ENCODE results near the gene OR2G3.

GRCh38 chr1:247642742-247643141 is 37.4 kb downstream of the OR2G3 start:
- no peak for TF ChIP-seq EZH2phosphoT487 (IDR thresholded peaks at IDR 0.05; ENCODE audit: low read depth, severe bottlenecking, unreplicated experiment)
- no peak for TF ChIP-seq CTCF (IDR thresholded peaks at IDR 0.05; ENCODE audit: poor library complexity)
- TF ChIP-seq EZH2 (IDR thresholded peaks at IDR 0.05; ENCODE audit: borderline replicate concordance), result no peak
